ENCODE results near the gene SLC30A10.
"Not testable (repeated sequence)": the region's sequence is repeated elsewhere in the genome, so short reads cannot be mapped to it uniquely, and the experiment has no call there.

The SLC30A10 gene

DNA sequence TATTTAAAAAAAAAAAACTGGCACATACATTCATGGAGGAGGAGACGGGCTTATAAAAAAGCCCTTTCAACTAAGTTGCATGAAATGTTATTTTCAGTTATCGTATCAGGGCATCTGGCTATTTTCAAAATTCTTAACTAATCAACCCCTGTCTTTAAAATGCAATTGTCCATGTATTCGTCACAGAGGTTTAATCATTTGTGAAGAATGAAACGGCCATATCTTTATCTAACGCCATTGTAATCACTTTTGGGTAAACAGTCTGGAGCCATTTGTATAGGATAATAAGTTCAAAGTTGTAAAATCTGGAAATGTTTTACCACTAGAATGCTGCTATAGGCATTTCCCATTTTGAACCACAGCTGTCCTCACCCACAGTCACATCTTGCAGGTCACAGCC lies 30.4 kb downstream of the SLC30A10 start:
- DNase-seq, result no peak

GRCh38 chr1:219892271-219892670 lies 36.1 kb downstream of the SLC30A10 start:
- DNase-seq, result not testable (repeated sequence)

DNA sequence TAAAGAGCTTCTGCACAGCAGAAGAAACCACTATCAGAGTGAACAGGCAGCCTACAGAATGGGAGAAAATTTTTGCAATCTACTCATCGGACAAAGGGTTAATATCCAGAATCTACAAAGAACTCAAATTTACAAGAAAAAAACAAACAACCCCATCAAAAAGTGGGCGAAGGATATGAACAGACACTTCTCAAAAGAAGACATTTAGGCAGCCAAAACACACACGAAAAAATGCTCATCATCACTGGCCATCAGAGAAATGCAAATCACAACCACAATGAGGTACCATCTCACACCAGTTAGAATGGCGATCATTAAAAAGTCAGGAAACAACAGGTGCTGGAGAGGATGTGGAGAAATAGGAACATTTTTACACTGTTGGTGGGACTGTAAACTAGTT lies 36.5 kb downstream of the SLC30A10 start:
- not testable (repeated sequence) for DNase-seq

DNA sequence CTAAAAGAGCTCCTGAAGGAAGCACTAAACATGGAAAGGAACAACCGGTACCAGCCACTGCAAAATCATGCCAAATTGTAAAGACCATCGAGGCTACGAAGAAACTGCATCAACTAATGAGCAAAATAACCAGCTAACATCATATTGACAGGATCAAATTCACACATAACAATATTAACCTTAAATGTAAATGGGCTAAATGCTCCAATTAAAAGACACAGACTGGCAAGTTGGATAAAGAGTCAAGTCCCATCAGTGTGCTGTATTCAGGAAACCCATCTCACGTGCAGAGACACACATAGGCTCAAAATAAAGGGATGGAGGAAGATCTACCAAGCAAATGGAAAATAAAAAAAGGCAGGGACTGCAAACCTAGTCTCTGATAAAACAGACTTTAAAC lies 39.7 kb downstream of the SLC30A10 start:
- not testable (repeated sequence) for DNase-seq

DNA sequence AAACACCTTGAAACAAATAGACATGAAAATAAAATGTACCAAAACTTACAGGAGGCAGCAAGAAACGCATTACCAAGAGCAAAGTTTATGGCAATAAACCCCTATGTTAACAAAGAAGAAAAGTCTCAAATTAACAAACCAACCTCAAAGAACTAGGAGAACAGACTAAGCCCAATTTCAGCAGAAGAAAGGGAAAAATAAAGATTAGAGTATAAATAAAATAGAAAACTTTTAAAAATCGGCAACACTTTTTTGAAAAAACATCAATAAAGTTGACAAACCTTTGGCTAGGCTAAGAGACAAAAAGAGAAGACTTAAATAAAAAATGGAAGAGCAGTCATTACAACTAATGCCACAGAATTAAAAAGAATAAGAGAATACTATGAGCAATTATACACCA lies 42.7 kb downstream of the SLC30A10 start:
- DNase-seq, result no peak

DNA sequence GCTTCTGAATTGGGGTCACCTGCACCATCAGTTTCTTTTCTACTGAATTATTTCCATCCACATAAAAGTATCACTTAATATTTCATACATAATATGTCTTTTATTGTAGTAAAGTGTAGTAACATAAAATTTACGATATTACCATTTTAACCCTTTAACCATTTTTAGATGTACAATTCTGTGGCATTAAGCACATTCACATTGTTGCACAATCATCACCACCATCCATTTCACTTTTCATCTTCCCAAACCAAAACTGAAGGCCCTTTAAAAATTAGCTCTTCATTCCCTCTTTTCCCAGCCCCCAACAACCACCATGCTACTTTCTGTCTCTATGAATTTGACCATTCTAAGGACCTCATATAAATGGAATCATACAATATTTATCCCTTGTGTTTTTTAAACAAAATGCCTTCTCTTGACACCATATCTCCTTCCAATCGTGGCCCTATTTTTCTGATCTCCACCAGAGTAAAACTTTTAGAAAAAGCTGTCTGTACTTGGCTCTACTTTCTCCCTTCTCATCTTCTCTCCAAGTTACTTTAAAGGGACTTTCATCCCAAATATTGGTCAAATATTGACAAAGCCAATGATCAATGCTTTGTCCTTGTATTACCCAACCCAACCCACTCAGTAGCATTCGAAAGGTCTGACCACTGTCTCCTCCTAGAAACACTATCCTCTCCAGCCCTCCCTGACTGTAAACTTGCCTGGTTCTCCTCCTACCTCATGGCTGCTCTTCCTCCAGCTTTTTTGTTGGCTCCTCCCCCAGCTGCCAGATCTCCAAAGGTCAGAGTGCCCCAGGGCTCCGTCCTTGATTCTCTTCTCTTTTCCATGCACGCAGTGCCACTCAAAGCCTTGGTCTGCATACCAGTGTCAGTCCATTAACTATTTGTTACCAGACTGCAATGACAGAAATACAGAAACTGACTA lies 44.7 kb downstream of the SLC30A10 start:
- no peak for DNase-seq

- no peak for DNase-seq
Observed at GRCh38 chr1:219882755-219883154, 45.6 kb downstream of the SLC30A10 start.

- DNase-seq, result peak in 6 of 58 donors; percentile 4 to 57 (median 13)
Observed at GRCh38 chr1:219882096-219882495, 46.3 kb downstream of the SLC30A10 start.

- no peak for DNase-seq
Observed at GRCh38 chr1:219880765-219881457, 47.4 kb downstream of the SLC30A10 start.

DNA sequence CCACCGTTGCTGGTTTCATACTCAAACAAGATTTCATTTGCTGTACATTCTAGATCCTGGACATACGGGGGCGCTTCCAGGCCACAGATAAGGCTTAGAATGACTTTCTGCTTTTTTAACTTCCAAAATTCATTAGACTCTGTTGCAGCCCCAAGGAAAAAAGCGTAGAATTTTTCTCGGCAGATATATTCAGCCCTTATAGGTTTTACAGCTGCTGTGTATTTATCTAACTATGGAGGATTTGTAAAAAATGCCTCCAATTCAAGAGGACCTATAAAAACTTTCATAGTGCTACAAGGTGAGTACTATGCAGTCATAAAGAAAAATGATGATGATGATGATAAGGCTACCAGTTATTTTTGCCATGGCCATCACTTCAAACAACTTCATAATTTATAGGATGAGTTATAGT lies 51.6 kb downstream of the SLC30A10 start:
- no peak for DNase-seq

DNA sequence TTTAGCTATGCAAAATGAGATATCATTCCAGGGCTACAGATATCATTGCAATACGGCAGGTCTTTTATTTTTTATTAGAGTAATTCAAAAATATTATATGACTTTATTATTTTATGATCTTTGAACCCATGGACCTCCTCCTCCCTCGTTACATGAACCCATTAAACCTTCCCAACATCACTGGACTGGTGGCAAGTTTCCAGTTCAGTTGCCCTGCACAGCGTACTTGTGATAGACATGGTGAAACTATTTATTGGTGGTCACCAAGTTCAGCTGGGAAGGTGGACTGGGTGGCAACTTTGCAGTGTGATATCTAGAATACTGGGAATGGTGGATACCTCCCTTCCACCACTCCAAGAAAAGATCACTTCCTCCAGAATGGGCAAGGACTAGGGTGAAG lies 52.5 kb downstream of the SLC30A10 start:
- DNase-seq, result no peak

GRCh38 chr1:219872538-219872937 lies 55.8 kb downstream of the SLC30A10 start:
- not testable (repeated sequence) for DNase-seq

GRCh38 chr1:219871427-219872057 lies 56.8 kb downstream of the SLC30A10 start:
- no peak for DNase-seq

- not testable (repeated sequence) for DNase-seq
Observed at GRCh38 chr1:219868615-219869014, 59.7 kb downstream of the SLC30A10 start.

Data from anterior cingulate cortex (tissue), 58 donors.